HG02870 (cell line): ENCODE measurements around the gene EPB41L3.
"Not testable (repeated sequence)": the region's sequence is repeated elsewhere in the genome, so short reads cannot be mapped to it uniquely, and the experiment has no call there.

Source experiments
- ATAC-seq: cut with Tn5 transposase; IDR thresholded peaks from one replicate; pipeline ENCODE4 v1.9.1; 2021; ENCODE audit warnings: mild to moderate bottlenecking, moderate library complexity; ENCODE audit not compliant: unreplicated experiment

The EPB41L3 gene

DNA sequence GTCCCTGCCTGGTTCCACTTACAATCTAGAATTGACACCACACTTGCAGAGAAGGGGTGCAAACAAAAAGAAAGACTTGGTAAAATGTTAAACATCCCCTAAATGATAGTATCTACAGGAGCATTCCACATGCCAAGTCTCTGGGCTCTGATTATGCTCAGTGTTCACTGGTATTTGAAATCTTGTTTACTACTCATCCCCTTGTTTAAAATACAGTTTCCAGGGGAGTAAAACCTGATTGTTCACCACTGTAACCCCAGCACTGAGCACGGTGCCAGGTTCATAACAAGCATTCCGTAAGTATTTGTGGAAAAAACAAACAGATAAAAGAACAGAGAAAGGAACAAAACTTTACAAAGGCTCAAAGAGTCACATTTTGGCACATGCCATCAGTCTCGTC, 11.7 kb downstream of the EPB41L3 start:
- ATAC-seq = no peak

DNA sequence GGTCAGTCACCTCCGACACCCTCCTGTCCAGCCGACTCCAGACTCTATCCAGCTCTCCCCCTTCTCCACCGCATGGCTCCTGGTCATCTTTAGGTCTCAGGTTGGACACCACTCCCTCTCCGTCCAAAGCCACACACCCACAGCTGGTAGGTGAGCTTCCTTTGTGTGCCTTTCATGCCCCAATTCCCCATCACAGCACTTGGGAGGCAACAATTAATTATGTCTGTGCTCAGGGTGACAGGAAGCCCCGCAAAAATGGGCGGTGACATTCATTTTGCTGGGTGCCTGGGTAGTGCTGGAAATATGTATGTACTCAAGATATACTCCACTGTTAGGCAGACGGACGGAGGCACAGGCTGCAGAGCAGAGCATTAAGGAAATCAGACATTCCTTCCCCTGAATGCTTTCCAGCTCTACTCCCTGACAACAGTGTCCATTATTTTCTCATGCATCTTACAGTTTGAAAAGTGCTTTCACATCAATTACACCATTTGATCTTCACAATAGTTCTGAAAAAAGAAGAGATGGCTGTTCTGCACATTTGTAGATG, 13.1 kb downstream of the EPB41L3 start:
- no peak for ATAC-seq

DNA sequence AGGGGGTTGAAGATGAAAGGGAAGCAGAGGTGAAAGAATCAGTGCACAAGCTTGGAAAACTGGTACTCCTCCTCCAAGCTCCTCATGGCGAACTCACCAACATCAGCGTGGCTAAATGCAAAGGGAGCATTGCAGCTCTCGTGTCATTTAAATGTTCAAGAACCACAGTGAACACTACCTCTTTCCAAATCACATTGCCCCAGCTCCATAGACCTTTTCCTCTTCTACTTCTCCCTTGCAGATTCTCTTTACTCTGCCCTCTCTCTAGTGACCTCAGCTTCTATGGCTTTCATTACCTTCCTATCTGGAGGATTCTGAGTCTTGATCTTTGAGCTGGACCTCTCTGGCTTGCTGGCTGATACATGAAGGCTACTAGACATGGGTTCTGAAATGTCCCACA, 14.3 kb downstream of the EPB41L3 start:
- no peak for ATAC-seq

DNA sequence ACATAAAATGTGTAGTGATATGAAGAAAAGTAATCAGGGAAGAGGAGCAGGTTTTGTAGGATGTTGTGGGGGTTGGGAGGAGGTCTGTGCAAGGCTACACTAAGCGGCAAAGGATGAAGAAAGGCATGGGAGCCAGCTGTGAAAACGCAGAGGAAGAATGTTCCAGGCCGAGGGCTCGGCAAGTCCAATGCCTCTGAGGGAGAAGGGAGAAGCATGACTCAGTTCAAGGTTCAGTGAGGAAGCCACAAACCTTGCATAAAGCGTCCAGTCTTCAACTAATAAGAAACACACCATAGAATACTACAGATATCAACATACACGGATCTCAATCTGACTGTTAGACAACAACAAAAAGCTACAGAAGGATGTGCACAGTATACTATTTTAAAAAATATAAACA, 16.2 kb downstream of the EPB41L3 start:
- ATAC-seq = no peak

DNA sequence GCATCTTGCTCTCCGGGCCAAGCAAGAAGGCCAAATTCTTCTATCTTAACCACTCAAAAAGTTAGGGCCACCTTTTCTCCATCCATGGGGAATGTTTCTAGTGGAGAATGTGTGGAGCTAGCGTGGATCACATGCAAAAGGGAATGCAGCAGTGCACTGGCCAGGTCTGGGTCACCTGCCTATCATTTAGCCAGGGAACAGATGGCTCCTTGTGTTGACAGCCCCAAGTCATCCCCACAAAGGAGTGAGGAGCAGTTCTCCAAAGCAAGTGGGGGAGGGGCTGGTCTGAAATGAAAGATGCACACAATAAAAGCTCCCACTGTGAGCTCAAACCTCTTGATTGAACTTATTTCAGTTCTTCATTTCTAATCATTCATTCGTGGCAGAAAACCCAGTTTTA, 19.1 kb downstream of the EPB41L3 start:
- ATAC-seq = no peak

DNA sequence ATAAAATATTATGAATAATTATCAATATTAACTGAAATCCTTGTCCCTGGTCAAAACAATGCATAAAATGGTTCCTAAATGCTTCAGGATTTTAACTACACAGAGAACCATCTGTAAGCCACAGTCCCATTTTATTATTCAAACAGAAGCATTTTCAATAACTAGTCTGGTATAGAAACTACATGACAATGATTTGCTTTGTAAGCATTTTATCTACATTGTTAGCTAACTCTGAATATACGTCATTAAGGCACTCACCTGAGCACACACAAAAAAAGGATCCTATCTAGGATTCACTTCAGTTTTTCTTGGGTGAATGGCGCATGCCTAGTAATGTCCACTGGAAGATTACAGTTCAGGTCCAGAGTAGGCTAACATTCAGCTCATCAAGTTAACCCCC, 22.8 kb downstream of the EPB41L3 start:
- no peak for ATAC-seq

DNA sequence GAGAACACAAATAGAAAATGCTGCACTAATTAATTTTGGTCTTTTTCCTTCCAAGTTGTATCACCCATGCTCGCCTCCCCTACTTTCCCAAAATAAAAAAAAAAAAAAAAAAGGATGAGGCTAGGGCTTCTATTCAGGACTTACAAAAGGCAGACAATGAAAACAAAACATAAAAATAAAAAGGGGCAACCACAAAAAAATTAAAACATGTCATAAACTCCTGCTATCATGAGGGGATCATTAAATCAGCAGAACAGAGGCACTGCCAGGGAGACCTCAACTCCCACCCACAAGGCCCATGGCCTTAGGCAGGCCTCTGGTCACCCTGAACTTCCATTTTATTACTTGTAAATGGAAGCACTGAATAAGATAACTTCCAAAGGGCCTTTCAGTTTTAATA, 23.3 kb downstream of the EPB41L3 start:
- ATAC-seq = no peak

DNA sequence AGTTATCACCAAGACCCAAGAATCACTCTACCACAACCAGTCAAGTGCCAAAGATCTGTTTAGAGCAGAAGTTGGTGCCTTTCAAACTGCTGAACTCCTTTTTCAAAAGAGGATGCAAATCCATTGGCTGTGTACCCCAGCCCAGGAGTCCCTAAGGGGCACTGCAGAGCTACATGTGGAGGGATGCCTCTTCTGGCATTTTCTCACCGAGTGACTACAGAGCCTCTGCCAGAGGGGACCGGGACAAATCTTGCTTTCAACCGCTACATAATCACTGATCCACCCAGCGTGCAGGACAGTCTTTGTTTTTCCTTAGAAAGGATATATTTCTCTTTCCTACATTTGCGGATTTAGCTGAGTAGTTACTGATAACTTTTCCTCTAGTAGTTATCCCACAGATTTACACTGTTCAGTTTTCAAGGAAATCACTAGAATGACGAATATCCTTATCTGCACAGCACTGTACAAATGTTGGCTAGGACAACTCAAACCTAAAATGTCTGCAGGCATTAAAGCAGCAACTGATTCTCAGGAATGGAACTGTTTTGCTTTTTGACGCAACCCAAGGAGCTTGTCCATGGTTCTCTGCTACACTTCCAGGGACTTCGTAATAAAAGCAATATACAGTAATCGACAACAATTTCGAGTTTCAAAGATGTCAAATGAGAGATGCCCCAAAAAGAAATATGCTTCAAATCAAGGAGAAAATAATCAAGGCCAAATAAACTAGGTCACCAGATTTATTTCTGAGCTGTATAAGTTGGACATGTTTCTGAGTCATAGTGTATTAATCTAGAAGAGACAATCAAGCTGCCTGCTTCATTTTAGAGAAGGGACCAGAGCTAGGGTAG, 24.1 kb downstream of the EPB41L3 start:
- no peak for ATAC-seq

DNA sequence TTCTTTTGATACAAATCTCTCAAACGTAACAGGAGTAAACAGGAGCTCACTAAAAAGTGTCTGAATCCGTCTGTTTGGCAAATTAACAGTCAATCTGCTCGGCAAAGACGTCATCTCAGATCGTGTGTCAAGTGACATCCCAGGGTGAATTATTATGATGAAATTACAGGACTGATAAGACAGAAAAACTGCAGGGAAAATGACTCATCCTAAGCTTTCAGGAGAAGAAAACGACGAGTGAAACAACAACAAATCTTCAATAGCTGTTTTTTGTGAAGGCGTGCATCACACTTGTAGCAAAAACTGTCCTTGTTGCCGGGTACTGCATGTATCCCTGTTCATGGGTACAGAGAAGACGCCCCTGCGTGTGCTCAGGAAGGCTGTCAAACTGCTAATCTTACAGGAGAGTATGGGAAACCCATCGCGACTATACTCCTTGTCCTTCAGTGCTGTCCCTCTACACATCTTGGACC, 24.9 kb downstream of the EPB41L3 start:
- no peak for ATAC-seq

DNA sequence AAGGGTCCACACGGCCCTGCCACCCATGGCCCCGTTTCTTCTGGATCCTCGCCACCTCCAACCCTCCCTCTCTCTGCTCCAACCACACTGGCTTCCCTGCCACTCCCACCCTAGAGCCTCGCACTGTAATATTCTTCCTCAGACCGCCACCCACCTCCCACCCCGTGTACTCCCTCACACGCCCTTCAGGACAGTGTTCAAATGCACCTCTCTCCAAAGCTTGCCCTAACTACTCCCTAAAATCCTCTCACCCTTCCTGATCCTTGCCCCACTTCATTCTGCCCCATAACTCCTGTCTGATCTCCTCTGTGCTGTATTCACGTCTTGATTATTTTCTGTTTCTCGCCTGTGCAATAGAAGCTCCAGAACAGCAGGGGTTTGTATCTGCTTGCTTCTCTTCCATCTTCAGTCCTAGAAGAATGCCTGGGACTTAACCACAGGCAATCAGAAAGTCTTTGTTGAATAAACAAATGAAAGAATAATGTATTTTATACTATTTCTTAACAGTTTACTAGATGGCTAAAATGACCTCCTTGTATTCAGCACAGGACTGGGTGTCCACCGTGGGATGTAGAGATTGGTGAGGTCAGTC, 25.5 kb downstream of the EPB41L3 start:
- ATAC-seq = no peak

DNA sequence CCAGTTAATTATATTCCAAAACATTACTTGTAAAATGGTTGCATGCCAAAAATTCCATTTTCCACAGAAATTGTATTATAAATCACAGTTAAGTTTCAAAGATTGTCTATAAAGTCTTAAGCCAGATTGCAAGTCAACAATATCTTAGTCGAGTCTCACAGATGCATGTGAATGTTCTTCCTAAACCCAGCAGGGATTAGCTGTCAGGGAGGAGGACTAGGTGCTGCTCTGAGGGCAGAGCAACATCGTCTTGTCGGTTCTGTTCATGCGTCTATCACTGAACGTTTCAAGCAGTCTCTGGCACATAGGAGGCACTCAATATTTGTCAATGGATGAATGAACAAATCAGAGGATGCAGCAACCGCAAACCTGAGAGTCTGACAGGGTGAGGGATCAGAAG, 27.0 kb downstream of the EPB41L3 start:
- ATAC-seq = no peak

DNA sequence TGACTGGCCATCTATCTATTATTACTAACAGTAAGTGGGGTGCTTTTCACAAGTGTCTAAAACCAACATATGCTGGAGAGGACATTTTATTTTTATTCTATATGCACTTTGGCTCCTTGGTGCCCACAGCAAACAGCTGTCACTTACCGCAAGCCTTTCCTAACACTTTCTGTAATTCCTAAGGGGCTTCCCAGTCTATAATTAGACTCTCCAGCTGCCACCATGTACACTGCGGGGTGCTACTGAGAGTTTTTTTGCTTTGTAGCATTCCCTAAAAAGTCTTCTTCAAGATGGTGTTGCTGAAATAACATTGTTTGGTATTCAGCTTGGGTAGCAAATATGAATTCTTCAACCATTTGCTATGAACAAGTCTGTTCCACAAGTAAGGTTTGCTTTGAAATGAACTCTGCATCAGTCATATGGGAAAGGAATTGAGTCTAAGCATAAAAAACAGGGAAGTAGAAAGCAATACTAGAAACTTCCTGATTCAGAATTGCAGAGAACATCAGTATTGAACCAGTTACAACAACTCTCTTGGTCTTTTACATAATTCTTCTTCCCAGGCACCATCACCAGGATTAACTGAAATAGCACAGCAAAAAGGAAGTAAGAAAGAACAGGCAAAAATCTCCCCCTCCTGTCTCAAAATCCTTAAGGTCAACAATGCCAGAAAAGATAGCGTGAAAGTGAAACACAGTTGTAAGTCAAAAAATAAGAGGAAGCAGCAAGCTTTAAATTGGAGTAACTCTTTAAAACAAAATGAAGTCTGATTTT, 28.6 kb downstream of the EPB41L3 start:
- ATAC-seq = no peak

DNA sequence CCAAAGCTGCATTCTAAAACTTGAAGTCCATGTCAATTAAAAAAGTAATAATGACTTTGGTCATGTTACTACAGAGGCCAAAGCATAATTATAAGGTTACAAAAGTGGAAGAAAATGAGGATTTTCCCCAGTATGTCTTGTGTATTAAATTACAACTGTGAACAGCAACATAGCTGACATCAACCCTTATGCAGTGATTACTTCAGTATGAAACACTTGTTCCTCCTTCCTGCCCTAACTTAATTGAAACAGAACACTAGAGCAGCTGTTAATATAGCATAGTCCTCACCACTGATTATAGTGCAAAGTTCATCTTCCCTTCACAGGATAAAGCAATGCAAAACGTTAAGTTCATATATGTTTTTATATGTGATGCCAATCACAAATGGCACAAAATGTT, 29.9 kb downstream of the EPB41L3 start:
- no peak for ATAC-seq

DNA sequence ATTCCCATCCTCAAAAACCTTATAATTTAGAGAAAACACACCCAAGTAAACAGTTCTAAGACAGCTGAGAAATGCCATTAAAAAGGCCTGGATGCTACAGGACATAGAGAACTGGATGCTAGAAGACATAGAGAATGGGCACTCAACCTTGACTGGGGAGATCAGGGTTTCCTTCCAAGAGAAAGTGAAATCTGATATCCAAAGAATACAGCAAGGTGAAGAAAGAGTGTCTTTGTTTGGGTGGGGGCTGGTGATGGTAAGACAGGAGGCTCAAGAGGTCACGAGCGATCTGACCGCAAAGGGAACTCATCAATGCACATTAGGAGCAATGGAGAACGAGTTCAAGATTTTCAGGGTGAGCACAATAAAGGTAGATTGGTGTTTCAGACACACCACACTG, 31.6 kb downstream of the EPB41L3 start:
- ATAC-seq = no peak

DNA sequence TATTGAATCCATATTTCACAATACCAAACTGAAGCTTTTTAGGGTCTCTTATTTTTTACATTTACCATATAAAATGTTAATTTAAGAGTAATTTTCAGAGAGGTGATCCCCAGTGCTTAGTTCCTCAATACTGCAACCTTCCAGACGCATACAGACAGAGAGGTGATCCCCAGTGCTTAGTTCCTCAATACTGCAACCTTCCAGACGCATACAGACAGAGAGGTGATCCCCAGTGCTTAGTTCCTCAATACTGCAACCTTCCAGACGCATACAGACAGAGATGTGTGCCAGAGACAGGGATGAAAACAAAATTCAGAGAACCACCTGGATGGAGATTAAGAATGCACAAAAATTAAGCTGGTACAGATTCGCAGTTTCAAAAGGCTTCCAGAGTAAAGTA, 32.3 kb downstream of the EPB41L3 start:
- not testable (repeated sequence) for ATAC-seq

DNA sequence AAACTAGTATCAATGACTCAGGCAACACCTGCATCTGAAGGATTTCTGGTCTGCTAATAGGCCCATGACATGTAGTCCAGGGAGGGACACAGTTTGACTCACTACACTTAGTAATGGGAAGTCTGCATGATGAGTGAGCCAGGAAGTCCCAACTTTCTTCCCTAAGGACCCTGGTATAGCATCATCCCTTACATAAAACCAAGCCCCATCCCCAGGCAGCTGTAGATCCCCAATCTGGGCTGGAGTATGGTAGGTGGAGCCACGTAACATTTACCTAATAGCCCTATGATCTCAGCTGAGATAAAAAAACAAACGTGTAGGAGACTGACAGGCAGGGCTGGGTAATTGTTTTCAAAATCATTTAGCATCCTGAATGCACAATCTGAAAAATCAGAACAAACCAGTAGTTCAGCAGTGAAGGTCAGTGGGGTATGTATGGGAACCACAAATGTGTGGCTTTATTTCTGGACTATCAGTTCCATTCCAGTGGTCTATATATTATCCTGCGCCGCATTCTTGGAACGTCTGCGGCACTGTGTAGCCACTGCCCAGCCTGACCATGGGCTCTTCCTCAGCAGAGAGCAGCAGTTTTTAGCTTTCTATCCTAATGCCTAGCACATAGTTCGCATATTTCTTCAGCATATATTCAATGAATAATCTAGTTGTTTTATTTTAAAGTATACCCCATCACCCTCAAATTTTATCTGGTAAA, 33.5 kb downstream of the EPB41L3 start:
- ATAC-seq = no peak

DNA sequence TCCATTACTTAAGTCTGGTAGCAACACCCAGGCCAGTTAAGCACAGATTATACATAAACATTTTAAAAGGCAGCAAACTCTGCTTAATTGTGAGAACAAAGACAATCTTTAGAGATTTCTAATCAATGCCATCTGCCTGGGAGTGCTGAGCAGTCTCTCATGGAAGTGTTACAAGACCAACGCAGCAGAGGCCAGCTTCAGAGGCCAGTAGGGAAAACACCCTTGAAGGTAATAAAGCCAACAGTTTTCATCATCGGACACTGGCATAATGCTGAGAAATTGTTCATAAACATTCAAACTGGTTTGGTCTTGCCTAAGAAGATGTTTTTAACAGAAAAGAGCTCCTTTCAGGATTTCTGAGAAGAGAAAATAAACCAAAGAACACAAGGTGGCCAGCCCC, 35.0 kb downstream of the EPB41L3 start:
- no peak for ATAC-seq

DNA sequence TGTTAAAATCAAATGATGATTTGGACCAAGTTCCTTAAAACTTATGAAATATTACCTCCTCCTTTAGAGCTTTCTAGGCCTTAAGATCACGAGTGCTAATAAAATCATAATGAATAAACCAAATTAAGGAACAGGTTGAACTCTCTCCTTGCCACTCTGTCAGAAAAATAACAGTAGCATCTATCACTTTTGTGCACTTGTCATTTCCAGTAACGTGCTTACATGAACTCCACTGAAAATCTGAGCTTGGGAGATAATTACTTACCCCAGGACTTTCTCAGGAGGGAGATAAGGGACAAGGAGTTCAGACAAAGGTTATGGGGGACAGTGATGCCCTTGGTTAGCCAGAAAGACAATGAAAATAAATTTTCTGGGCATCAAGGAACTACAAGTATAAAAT, 36.0 kb downstream of the EPB41L3 start:
- no peak for ATAC-seq

DNA sequence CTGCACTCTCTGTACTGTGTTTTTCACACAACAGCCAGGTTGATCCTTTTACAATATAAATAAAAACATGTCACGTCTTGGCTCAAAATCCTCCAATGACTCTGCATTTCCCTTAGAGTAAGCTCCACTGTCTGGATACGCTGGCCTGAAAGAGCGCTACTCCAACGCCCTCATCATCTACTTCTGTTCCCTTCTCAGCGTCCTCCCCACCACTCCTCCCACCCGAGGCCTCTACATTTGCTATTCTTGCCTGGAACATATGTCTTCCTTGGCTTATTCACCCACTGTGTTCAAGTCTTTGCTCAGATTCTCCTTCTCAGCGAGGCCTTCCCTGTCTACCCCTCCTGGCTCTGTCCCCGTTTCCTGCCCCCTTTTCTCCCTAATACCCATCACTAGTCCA, 37.6 kb downstream of the EPB41L3 start:
- no peak for ATAC-seq

DNA sequence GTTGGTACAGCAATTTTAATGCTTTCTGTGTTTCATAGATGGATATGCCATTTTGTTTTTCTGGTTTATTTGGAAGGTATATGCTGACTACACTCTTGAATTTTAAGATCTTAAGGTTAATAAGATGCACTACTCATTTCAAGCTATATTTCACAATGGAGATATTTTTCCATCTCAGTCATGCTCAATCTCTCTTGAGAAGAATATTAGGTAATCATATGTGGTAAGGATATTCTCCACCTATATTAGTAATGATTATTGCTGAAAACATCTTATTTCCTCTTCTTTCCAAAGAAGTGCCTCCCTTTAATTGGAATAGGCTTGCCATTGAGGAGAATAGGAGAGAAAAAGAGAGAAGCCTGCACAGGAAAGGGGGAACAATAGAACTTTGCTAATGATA, 40.1 kb downstream of the EPB41L3 start:
- no peak for ATAC-seq
